Esophagus muscularis mucosa (tissue), 4 donors: ENCODE data around the gene PPIG.

Experiments
- CTCF ChIP-seq, 3 experiments: fragments of 200-600 bp in 2 of 3; fragments of 450-650 bp in 1 of 3; sonication (generic) in 2 of 3; IDR thresholded peaks; one replicate each; pipeline ENCODE4 v1.5.1; 2017 to 2019; ENCODE audit warnings: antibody characterized with exemption in 3 of 3, mild to moderate bottlenecking in 2 of 3, moderate library complexity in 1 of 3
- EP300 ChIP-seq: sonication (generic); formaldehyde crosslinking; IDR thresholded peaks from one replicate; pipeline ENCODE4 v1.6.1; 2017; ENCODE audit warnings: antibody characterized with exemption
- POLR2A ChIP-seq: fragments of 450-650 bp; IDR thresholded peaks from one replicate; pipeline ENCODE4 v1.6.1; 2017; ENCODE audit warnings: antibody characterized with exemption, moderate library complexity, mild to moderate bottlenecking, low read depth
- POLR2AphosphoS5 ChIP-seq, 2 donors: sonication (generic); formaldehyde crosslinking; IDR thresholded peaks; one replicate each; pipeline ENCODE4 v1.6.1; 2017; ENCODE audit warnings: antibody characterized with exemption in 2 of 2

GRCh38 chr2:169546756-169547155 lies 37.4 kb upstream of the PPIG start:
- TF ChIP-seq POLR2A (no peak), EP300 (no peak), CTCF (IDR thresholded peaks at IDR 0.05) (no peak), POLR2AphosphoS5 (IDR thresholded peaks at IDR 0.05) (no peak)
